Astrocyte of the cerebellum (primary cell): ENCODE data around the gene ZNF232.
"Not testable (repeated sequence)": the region's sequence is repeated elsewhere in the genome, so short reads cannot be mapped to it uniquely, and the experiment has no call there.

Source experiments
- DNase-seq: peaks from one replicate; pipeline ENCODE4 v3.0.0-alpha.2; 2011; ENCODE audit warnings: low read depth
- H3K4me3 ChIP-seq: 2 replicates; pipeline ENCODE4 v1.5.1; 2011; ENCODE audit warnings: mild to moderate bottlenecking, low read depth, low read length, moderate library complexity
- in situ Hi-C: cut with HindIII; loops from 2 replicates; pipeline ENCODE4 v1.10.0; 2017; ENCODE audit warnings: low sequenced_read_pairs
- TF ChIP-seq, protein P1 (sequence below): IDR thresholded peaks from 2 replicates; pipeline ENCODE4 v1.5.1; 2012; ENCODE audit warnings: low read length, low read depth, moderate library complexity, mild to moderate bottlenecking; ENCODE audit errors: missing control alignments

ZNF232 gene

DNA sequence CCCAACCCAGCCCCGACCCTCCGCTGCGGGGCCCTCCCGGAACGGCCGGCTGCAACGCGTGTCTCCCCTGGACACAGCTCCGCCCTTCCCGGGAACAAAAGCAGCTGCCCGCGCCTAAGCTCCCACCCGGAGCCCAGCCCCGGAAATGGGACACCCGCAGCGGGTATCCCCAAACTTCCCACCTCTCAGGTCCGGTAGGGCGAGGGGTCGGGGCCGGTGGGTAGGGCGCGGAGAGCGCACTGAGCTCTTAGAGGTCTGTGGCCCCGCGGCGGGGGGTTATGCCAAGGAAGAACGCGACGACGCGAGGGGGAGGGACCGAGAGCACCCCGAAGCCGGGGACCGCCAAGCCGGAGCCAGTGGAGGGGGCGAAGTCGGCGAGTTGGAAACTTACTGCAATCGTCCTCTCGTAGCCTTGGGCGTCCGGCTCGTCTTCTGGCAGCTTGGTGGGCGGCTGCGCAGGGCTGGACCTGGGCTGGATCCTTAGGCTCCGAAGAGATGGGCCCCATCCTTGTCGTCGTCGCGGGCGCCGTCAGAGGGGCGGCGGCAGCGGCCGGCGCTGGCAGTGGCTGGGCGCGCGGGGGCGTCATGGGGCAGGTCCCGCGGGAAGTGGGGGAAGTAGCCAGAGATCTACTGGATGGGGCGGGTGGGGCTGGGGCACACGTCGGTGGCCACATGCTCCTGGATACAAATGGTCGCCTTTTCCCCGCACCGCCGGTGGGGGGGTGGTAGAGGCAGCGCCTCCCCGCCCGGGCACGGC lies 11.1 kb upstream of the ZNF232 start:
- H3K4me3 ChIP-seq: peak overlapping the region; percentile 37
- TF ChIP-seq, protein P1, sequence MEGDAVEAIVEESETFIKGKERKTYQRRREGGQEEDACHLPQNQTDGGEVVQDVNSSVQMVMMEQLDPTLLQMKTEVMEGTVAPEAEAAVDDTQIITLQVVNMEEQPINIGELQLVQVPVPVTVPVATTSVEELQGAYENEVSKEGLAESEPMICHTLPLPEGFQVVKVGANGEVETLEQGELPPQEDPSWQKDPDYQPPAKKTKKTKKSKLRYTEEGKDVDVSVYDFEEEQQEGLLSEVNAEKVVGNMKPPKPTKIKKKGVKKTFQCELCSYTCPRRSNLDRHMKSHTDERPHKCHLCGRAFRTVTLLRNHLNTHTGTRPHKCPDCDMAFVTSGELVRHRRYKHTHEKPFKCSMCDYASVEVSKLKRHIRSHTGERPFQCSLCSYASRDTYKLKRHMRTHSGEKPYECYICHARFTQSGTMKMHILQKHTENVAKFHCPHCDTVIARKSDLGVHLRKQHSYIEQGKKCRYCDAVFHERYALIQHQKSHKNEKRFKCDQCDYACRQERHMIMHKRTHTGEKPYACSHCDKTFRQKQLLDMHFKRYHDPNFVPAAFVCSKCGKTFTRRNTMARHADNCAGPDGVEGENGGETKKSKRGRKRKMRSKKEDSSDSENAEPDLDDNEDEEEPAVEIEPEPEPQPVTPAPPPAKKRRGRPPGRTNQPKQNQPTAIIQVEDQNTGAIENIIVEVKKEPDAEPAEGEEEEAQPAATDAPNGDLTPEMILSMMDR: no peak
- in situ Hi-C loops: no loop called here
- no peak for DNase-seq

DNA sequence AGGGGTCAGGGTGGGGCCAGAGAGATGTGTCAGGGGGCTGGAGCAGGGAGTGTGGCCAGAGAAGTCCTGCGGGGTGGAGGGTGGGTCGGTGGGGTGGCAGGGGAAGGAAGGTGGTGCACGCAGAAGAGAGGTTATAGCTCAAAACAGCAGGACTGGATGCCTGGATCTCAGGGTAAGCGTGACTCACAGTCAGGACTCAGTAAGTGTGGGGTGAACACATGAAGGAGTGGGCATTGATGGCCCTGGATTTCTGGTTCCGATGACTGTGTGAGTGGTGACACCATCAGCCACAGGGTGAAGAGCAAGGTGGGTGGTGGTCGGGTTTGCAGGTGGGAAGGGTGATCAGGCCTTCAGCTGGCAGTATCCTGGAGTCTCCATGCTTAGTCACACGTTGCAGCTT lies 10.4 kb upstream of the ZNF232 start:
- in situ Hi-C loops, DNase-seq: not testable (repeated sequence)
- peak overlapping the region; percentile 37 for H3K4me3 ChIP-seq

GRCh38 chr17:5121186-5121841 lies 9.6 kb upstream of the ZNF232 start:
- DNase-seq: no peak
- in situ Hi-C loops: no loop called here
- TF ChIP-seq, protein P1: no peak
- no peak overlapping the region for H3K4me3 ChIP-seq

GRCh38 chr17:5120436-5121185 lies 8.9 kb upstream of the ZNF232 start:
- DNase-seq, H3K4me3 ChIP-seq, in situ Hi-C loops: not testable (repeated sequence)

GRCh38 chr17:5120036-5120435 lies 8.4 kb upstream of the ZNF232 start:
- in situ Hi-C loops: no loop called here
- DNase-seq: no peak
- TF ChIP-seq, protein P1: no peak
- no peak overlapping the region for H3K4me3 ChIP-seq

DNA sequence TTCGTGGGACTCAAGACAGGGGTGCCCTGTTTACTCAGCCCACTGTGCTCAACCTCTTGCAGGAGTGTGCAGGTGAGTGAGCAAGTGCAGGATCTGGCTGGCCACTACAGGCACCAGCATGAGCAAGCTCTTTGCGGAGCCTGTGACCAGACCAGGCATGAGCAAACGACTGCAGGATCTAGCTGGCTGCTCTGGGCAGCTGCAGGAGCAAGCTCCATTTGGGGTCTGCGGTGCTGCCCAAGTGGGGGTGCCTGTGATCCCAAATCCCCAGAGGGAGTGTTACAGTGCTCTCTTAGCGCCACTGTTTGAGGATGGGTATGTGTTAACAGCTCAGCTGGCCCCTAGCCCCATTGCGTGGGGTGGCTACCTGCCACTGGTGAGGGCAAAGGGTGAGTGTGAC lies 6.5 kb upstream of the ZNF232 start:
- DNase-seq: no peak
- TF ChIP-seq, protein P1: no peak
- in situ Hi-C loops: no loop called here
- H3K4me3 ChIP-seq: no peak overlapping the region

- H3K4me3 ChIP-seq: no peak within 1 kb of the TSS
- in situ Hi-C loops: no loop called here
- no peak for DNase-seq
- TF ChIP-seq, protein P1: no peak
Measured at GRCh38 chr17:5115673-5116651, 4.3 kb upstream of the ZNF232 start, which contains the start of gene USP6. USP6 (plus strand) TSS chr17:5116032; CDS start chr17:5130368, 14,336 bp downstream.
